A549 (cell line): ENCODE measurements around the gene FGD5. TPM values are rescaled to one million over a fixed set of nuclear protein-coding genes. Genes with fewer than 3 reads are reported as not detected.

Experiments
- ATAC-seq, 2 experiments: fragments of 200-7000 bp in 1 of 2; fragments of >200 bp in 1 of 2; cut with Nextera tagmentation in 1 of 2; cut with Tn5 transposase in 1 of 2; 3 replicates each; pipeline versions ENCODE4 v1.8.0 to v1.9.1; 2018 to 2020; ENCODE audit warnings: mild to moderate bottlenecking in 1 of 2, moderate library complexity in 1 of 2
- CTCF ChIA-PET: fragments of 300-600 bp; sonication (Branson Sonifier 250); formaldehyde crosslinking; extraction: SDS; loops from one replicate; lab custom pipeline; 2021; ENCODE audit warnings: antibody characterized with exemption, inconsistent platforms; lab: Yijun Ruan, JAX
- POLR2A ChIA-PET: fragments of 350-600 bp; formaldehyde crosslinking; extraction: SDS; loops from one replicate; lab custom pipeline; 2021; ENCODE audit warnings: antibody characterized with exemption, inconsistent platforms; lab: Yijun Ruan, JAX
- DNase-seq, 2 experiments: peaks; one replicate each; pipeline versions ENCODE4 v3.0.0 to v3.0.0-alpha.2; 2011 to 2016; ENCODE audit warnings: low read depth in 1 of 2, low spot score in 1 of 2
- FAIRE-seq: peaks from 2 replicates; lab custom pipeline; 2011; peaks lifted over from hg19 to GRCh38; lab: Jason Lieb, UNC
- H3K27ac ChIP-seq, 2 experiments: fragments of >200 bp; sonication (Bioruptor Twin); formaldehyde crosslinking; 3 replicates each; pipeline ENCODE4 v1.5.1; 2016 to 2017
- H3K4me1 ChIP-seq: fragments of >200 bp; sonication (Bioruptor Twin); formaldehyde crosslinking; 3 replicates; pipeline ENCODE4 v1.6.1; 2016
- H3K4me2 ChIP-seq: fragments of >200 bp; sonication (Bioruptor Twin); formaldehyde crosslinking; 3 replicates; pipeline ENCODE4 v1.6.1; 2016
- H3K4me3 ChIP-seq: fragments of >200 bp; sonication (Bioruptor Twin); formaldehyde crosslinking; 3 replicates; pipeline ENCODE4 v1.5.1; 2016
- H3K9me3 ChIP-seq: fragments of >200 bp; sonication (Bioruptor Twin); formaldehyde crosslinking; 3 replicates; pipeline ENCODE4 v1.6.1; 2016
- ATOH8 ChIP-seq: fragments of 250-450 bp; sonication (Bioruptor Pico); IDR thresholded peaks from 2 replicates; pipeline ENCODE4 v1.5.0; 2020; ENCODE audit warnings: low read depth, mild to moderate bottlenecking, moderate library complexity
- CHD2 ChIP-seq: fragments of 150-350 bp; IDR thresholded peaks from 2 replicates; pipeline ENCODE4 v1.6.1; 2014; ENCODE audit warnings: low read length; ENCODE audit not compliant: partially characterized antibody
- CHD4 ChIP-seq: fragments of 200-600 bp; sonication (generic); IDR thresholded peaks from 2 replicates; pipeline ENCODE4 v1.6.1; 2016; ENCODE audit warnings: antibody characterized with exemption, mild to moderate bottlenecking, borderline replicate concordance
- CTCF ChIP-seq: fragments of >200 bp; sonication (Bioruptor Twin); formaldehyde crosslinking; IDR thresholded peaks from 3 replicates; pipeline ENCODE4 v1.5.1; 2016
- E2F6 ChIP-seq: IDR thresholded peaks from 2 replicates; pipeline ENCODE4 v1.6.1; 2012; ENCODE audit warnings: low read depth, borderline replicate concordance
- EHF ChIP-seq: fragments of 250-450 bp; sonication (Bioruptor Pico); IDR thresholded peaks from 2 replicates; pipeline ENCODE4 v1.5.0; 2020; ENCODE audit warnings: mild to moderate bottlenecking
- EHMT2 ChIP-seq: fragments of 200-600 bp; sonication (generic); IDR thresholded peaks from 2 replicates; pipeline ENCODE4 v1.6.1; 2016; ENCODE audit warnings: antibody characterized with exemption, low read depth, mild to moderate bottlenecking, moderate library complexity
- ESRRA ChIP-seq: fragments of 150-350 bp; IDR thresholded peaks from 2 replicates; pipeline ENCODE4 v1.6.1; 2014; ENCODE audit warnings: mild to moderate bottlenecking, low read length, borderline replicate concordance
- FOSB ChIP-seq: fragments of 250-450 bp; sonication (Bioruptor Pico); IDR thresholded peaks from 2 replicates; pipeline ENCODE4 v1.5.0; 2020; ENCODE audit warnings: mild to moderate bottlenecking, moderate library complexity
- FOXS1 ChIP-seq: fragments of 250-450 bp; sonication (Bioruptor Pico); IDR thresholded peaks from 2 replicates; pipeline ENCODE4 v1.5.0; 2020; ENCODE audit warnings: mild to moderate bottlenecking, moderate library complexity
- HMGXB4 ChIP-seq: fragments of 250-450 bp; sonication (Bioruptor Pico); IDR thresholded peaks from 2 replicates; pipeline ENCODE4 v1.5.0; 2021; ENCODE audit warnings: mild to moderate bottlenecking, moderate library complexity, borderline replicate concordance
- KDM1A ChIP-seq: fragments of 200-600 bp; sonication (generic); IDR thresholded peaks from 2 replicates; pipeline ENCODE4 v1.6.1; 2016; ENCODE audit warnings: low read depth, mild to moderate bottlenecking
- KDM5A ChIP-seq: fragments of 200-600 bp; sonication (generic); IDR thresholded peaks from 2 replicates; pipeline ENCODE4 v1.6.1; 2016; ENCODE audit warnings: antibody characterized with exemption, mild to moderate bottlenecking
- MAZ ChIP-seq: fragments of 150-350 bp; IDR thresholded peaks from 2 replicates; pipeline ENCODE4 v1.6.1; 2014; ENCODE audit warnings: antibody characterized with exemption, low read depth, low read length, borderline replicate concordance
- PHF8 ChIP-seq: fragments of 200-600 bp; sonication (generic); IDR thresholded peaks from 2 replicates; pipeline ENCODE4 v1.6.1; 2016; ENCODE audit warnings: low read depth, mild to moderate bottlenecking, antibody characterized with exemption, moderate library complexity, borderline replicate concordance
- POLR2A ChIP-seq: IDR thresholded peaks from 2 replicates; pipeline ENCODE4 v1.6.1; 2012; ENCODE audit warnings: mild to moderate bottlenecking, low read length
- POLR2AphosphoS2 ChIP-seq: conservative IDR thresholded peaks from 2 replicates; pipeline ENCODE4 v1.6.1; 2012; ENCODE audit warnings: low read length, improper control_type of control experiment, inconsistent platforms
- SMC3 ChIP-seq: fragments of >200 bp; sonication (Bioruptor Twin); formaldehyde crosslinking; IDR thresholded peaks from 3 replicates; pipeline ENCODE4 v1.6.1; 2018; ENCODE audit warnings: inconsistent platforms
- ZC3H11A ChIP-seq: fragments of 450-650 bp; IDR thresholded peaks from 2 replicates; pipeline ENCODE4 v1.6.1; 2014; ENCODE audit warnings: antibody characterized with exemption, mild to moderate bottlenecking
- ZNF302 ChIP-seq: fragments of 250-450 bp; sonication (Bioruptor Pico); IDR thresholded peaks from 2 replicates; pipeline ENCODE4 v1.9.0; 2021; ENCODE audit warnings: inconsistent platforms, mild to moderate bottlenecking, moderate library complexity
- WGBS: methylation state at CpG from one replicate; pipeline ENCODE4 v1.1.6; 2017; ENCODE audit errors: missing lambda C conversion rate; 5-methylcytosine and 5-hydroxymethylcytosine counted together
- polyA plus RNA-seq, 4 experiments: library from polyadenylated mRNA; depleted of rRNA in 3 of 4; stranded (reverse); fragments of >200 nt; fragmentation: RNase III in 1 of 4; extraction: RNeasy Plus Mini Kit Qiagen cat#74134 plus additional on column Dnase treatment in 1 of 4; gene quantifications; 2 replicates in 3 of 4; 3 replicates in 1 of 4; pipeline ENCODE4 v1.2.3, GENCODE V29; 2011 to 2017

FGD5 gene
- polyA plus RNA-seq, 2 of the 4 experiments (the other 2 are of a cell fraction) = 0.16 TPM; not detected in 1

- peak; percentile 58 to 68 for DNase-seq
- no peak for FAIRE-seq
- CTCF ChIA-PET = interaction anchor here (0.8 to 3.3 kb wide), 2 partner anchors 10 to 13 kb away, joined by 3 to 19 read pairs; no protein-coding TSS in a partner anchor
Measured at GRCh38 chr3:14803101-14803980, 15.4 kb upstream of the FGD5 start.

GRCh38 chr3:14803981-14804834 is 14.6 kb upstream of the FGD5 start:
- Histone ChIP-seq H3K4me1 (peaks cover 34% of the 10 kb centered on the region), H3K27ac (peak overlapping the region; percentile 41 to 51; a peak in 5 of 6 replicates), H3K9me3 (no peaks in the 10 kb centered on the region), H3K4me3 (no peak overlapping the region), H3K4me2 (peak overlapping the region; percentile 72)
- ATAC-seq (peak; percentile 30 to 38; a peak in 4 of 6 replicates), DNase-seq (no peak), FAIRE-seq (no peak)
- POLR2A ChIA-PET = no interaction called here
- TF ChIP-seq ZC3H11A (no peak), ATOH8 (CRISPR knock-in tag) (no peak), KDM5A (no peak)
- CTCF ChIA-PET = interaction anchor here (1.0 to 1.2 kb wide), 2 partner anchors 14 to 117 kb away, joined by 5 read pairs; no protein-coding TSS in a partner anchor
- 80% methylated on average over 12 of the region's 12 CpGs for WGBS

More at GRCh38 chr3:14803101-14803980, 15.4 kb upstream of the FGD5 start:
- peaks cover 34% of the 10 kb centered on the region for H3K4me1 ChIP-seq
- peak; percentile 68 to 85 for ATAC-seq
- POLR2A ChIA-PET = no interaction called here
- WGBS = 44% methylated on average over 13 of the region's 13 CpGs
- peak overlapping the region; percentile 41 to 57; a peak in 4 of 6 replicates for H3K27ac ChIP-seq
- TF ChIP-seq ZNF302 (CRISPR knock-in tag) = no peak
- no peak for TF ChIP-seq CHD4
- TF ChIP-seq EHMT2 = no peak
- no peak for TF ChIP-seq SMC3
- no peak for TF ChIP-seq POLR2AphosphoS2
- TF ChIP-seq CTCF = no peak
- TF ChIP-seq PHF8 = no peak
- no peak for TF ChIP-seq ESRRA
- no peak for TF ChIP-seq ZC3H11A
- TF ChIP-seq E2F6 = no peak
- TF ChIP-seq KDM1A = no peak
- no peak for TF ChIP-seq EHF (CRISPR knock-in tag)
- no peak for TF ChIP-seq MAZ
- TF ChIP-seq HMGXB4 (CRISPR knock-in tag) = no peak
- no peak for TF ChIP-seq CHD2
- no peak for TF ChIP-seq POLR2A
- TF ChIP-seq FOXS1 = no peak
- no peak for TF ChIP-seq KDM5A
- TF ChIP-seq FOSB (CRISPR knock-in tag) = no peak
- TF ChIP-seq, all 56 proteins: peak for 0
- Histone ChIP-seq H3K4me2 (peak overlapping the region; percentile 72), H3K4me3 (no peak overlapping the region), H3K9me3 (no peaks in the 10 kb centered on the region)
